Measurements from ENCODE around the gene PRKAR2B.
"Not testable (repeated sequence)": the region's sequence is repeated elsewhere in the genome, so short reads cannot be mapped to it uniquely, and the experiment has no call there.

PRKAR2B gene

DNA sequence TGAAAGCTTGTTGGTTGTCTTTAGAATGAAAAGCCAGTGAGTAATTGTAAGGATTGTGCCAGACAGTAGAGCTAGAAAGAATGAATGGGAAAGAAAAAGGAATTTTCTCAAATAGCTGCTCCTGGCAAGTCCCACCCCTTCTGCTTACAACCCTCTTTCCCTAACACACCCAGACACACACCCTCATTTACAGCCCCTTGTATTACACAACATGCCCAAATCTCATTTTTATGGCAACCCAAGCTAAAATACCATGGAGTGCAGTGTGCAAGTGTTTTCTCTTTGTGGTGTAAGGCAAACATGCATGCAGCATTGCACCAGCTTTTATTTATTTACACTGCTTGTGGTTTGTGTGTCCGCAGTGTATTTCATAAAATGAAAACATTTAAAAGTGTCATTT lies 1.5 kb downstream of the PRKAR2B start:
- no peak overlapping the region for H3K4me3 ChIP-seq (ENCODE audit: low read length)
- no peak for DNase-seq (ENCODE audit: low read depth, low spot score)

DNA sequence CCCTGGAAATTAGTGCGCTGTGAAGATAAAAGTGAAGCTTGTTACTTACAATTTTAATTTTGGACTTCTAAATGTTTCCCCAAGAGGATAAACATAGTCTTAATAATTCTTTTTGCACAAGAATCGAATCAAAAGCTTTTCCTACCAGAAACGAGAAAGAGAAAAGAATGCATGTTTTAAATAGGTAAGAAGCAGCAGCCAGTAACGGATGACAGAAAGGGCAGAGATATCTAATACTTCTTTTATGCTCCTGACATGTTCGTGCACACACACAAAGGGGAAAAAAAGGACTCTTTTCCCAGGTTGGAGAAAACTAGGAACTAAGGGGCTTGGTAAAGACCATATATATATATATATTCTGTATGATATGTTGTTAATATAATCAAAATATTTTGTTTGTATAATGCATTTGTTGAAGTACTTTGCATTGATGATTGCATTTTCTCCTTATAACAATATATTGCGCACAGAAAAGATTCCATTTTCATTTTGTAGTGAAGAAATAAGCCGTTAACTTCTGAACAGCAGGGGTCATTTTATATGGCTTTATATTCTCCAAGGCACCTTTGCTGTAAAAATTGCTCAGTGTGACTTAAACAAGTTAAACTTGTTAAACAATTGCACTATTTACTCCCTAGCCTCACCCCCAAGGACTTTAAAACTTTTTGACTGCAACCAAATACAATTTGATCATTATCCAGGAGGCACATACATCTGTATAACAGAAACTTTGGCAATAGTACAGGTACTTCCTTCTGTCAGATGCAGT lies 2.2 kb downstream of the PRKAR2B start:
- DNase-seq (ENCODE audit: low read depth, low spot score) = no peak
- H3K4me3 ChIP-seq (ENCODE audit: low read length) = no peak overlapping the region

DNA sequence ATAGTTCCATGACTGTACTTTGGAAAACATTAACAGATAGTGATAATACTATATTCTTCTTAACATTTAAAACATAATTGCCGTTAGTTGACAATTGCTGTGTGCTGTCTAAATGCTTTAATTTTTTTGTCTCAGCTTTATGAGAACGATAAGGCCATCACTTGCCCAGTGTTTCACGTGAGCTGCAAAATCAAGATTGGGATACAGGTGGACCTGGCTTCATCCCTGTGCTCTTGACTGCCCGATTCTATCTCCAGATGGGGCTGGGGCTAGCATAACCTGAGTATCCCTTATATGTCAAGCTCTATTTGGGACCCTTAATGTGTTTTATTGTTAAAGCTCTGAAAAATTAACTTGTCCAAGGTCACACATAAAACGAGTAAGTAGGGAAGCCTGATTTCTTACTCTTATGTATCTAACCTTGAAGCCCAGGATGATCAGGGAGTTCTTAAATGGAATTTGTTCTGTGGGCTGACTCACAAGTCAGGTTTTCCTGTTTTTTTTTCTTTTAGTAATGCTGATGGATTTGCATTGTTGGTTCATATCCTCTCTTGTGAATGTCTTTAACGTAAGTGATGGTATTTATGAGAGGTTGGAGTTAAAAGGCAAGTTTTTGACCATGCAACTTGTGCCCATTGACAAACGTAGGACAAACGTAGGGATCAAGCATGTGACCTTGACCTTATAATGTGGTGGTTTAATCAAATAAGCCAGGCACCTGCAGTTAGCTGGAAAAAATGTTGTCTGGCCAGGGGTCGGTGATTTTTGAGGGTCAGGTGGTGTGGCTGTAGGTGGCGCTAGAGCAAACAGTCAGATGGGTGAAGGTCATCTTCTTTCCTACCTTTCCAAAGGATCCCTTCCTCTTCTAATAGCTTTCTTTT lies 3.6 kb downstream of the PRKAR2B start:
- DNase-seq (ENCODE audit: low read depth, low spot score) = no peak
- no peak overlapping the region for H3K4me3 ChIP-seq (ENCODE audit: low read length)

DNA sequence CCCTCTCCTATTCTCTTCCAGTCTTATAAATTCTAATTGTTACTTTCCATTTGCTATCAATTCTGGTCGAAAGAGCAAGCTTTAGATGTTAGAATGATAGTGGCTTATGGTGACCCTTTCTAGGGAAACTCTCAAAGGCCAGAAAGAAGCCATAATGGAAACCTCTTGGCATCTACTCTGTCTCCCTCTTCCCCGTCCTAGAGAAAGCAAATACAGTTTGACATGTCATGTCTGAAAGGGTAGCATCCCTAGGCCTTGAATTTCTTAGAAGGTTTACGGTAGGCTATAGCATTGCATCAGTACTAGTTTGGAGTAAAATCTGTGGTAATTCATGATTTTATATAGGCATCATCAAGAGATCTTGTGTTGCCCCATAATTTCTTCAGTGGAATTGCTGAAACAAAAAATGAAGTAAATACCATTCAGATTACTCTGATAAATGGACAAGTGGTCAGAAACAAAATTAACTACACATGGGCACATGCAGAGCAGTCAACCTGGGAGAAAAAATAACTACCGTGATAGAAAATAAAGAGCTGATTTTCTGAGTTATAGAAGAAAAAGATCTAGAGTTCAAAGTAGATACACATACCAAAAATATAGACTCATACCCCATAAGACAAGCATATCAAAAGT lies 4.4 kb downstream of the PRKAR2B start:
- H3K4me3 ChIP-seq (ENCODE audit: low read length) = no peak overlapping the region
- DNase-seq (ENCODE audit: low read depth, low spot score) = no peak

DNA sequence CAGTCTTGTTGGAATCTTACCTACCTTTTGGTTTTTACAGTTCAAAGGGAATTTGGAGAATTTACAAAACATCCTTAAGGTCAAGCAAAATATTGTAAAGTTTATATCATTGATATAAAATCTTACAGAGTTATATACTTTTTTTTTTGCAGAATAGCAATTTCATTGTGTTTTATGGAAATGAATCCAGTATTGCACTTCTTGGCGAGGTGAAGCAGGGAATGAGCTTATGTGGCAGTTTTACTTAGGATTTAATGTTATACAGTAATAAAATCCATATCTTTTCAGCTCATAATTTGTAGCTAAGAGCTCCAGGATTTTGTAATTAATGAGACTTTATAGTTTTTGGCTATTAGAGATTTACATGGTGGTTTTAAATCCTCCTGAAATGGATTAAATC lies 5.0 kb downstream of the PRKAR2B start:
- no peak for DNase-seq (ENCODE audit: low read depth, low spot score)
- no peak overlapping the region for H3K4me3 ChIP-seq (ENCODE audit: low read length)

DNA sequence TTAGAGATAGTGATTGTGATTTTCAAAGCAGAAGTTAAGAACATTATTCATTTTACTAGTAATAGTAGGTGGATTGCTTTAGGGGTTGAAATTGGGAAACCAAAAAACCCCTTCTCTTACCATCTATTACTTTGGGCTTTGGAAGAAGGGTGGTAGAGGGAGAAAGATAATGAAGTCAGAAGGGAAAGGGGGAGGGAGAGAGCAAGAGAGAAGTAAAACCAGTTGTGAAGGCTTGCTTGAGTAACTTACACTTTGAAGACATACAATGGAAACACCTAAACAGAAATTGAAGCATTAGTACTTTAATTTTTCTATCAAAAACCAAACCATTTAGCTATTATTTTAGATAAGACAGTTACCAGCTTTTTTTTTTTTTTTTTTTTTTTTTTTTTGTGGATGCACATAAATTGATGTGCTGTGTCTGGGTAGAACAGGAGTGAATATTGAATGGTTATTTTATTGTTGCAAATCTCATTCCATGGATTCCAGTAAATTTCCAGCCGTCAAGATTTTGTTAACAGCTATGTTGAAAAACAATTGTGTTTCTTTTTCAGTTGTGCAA lies 5.5 kb downstream of the PRKAR2B start:
- DNase-seq (ENCODE audit: low read depth, low spot score) = no peak
- no peak overlapping the region for H3K4me3 ChIP-seq (ENCODE audit: low read length)

DNA sequence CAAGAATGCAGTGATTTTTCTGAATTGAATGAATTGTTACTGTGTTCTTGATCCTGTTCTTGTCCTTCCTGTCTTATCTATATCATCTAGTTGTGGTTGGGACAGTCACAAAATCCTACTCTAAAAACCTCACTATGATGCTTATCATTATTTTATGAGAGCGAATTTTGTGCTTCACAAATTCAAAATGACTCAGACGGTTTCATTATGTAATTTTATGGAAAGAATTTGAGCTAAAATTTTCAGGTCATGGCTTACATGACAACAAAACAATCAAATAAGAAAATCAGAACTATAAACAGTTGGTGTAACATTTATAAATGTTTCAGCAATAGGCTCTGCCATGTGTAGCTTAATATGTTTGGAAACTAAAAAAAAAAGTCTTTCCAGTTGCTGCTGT lies 6.9 kb downstream of the PRKAR2B start:
- no peak for DNase-seq (ENCODE audit: low read depth, low spot score)
- H3K4me3 ChIP-seq (ENCODE audit: low read length) = no peak overlapping the region

DNA sequence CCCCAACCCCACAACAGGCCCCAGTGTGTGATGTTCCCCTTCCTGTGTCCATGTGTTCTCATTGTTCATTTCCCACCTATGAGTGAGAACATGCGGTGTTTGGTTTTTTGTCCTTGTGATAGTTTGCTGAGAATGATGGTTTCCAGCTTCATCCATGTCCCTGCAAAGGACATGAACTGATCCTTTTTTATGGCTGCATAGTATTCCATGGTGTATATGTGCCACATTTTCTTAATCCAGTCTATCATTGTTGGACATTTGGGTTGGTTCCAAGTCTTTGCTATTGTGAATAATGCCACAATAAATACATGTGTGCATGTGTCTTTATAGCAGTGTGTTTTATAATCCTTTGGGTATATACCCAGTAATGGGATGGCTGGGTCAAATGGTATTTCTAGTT lies 10.5 kb downstream of the PRKAR2B start:
- H3K4me3 ChIP-seq (ENCODE audit: low read length); DNase-seq (ENCODE audit: low read depth, low spot score): not testable (repeated sequence)

DNA sequence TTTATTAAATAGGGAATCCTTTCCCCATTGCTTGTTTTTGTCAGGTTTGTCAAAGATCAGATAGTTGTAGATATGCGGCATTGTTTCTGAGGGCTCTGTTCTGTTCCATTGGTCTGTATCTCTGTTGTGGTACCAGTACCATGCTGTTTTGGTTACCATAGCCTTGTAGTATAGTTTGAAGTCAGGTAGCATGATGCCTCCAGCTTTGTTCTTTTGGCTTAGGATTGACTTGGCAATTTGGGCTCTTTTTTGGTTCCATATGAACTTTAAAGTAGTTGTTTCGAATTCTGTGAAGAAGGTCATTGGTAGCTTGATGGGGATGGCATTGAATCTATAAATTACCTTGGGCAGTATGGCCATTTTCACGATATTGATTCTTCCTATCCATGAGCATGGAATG lies 11.6 kb downstream of the PRKAR2B start:
- not testable (repeated sequence) for DNase-seq (ENCODE audit: low read depth, low spot score); H3K4me3 ChIP-seq (ENCODE audit: low read length)

DNA sequence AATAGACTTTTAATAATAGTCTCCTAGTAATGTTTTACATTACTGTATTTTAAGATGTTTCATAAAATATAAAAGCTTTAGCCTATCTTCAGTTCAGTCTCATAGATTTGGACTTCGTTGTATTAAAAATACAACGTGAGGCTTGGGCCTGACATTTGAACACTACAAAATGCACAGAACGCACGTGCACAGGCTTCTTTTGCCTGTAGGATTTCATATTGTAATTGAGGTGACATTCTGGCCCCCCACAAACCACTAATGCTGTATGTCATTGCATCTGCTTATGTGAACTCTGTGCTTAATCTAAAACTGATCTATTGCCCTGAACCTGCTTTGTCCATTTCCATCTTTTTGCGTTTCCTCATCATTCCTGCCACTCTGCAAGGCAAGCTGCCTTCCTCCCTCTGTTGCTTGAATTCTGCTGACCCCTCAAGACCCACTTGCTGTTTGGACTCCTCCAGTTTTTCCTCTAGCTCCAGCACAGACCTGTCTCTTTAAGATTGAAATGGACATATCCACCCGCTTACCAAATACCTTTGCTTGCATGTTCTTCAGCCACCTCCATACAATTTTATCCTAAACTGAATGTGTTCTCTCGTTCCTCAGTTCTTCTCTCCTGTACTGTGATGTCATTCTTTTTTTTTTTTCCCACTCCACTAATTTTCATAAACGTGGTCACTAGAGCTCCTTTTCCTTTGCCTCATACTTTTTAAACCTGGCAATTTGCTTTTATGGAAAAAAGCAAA lies 12.4 kb downstream of the PRKAR2B start:
- no peak for DNase-seq (ENCODE audit: low read depth, low spot score)
- no peak overlapping the region for H3K4me3 ChIP-seq (ENCODE audit: low read length)

DNA sequence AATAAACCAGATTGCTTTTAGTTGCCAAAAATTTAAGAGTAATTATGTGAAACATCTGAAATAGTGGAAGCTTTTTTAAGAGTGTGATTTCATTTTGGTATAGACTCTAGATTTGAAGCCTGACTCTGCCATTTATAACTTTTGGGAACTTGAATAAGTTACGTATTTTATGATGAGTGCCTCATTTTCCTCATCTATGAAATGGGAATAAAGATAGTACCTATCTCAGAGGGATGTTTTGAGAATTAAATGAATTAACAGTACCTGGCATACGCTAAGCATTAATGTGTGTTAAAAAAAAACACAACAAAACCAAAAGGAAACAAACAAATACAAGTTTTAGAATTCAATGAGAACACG lies 12.9 kb downstream of the PRKAR2B start:
- H3K4me3 ChIP-seq (ENCODE audit: low read length) = no peak overlapping the region
- no peak for DNase-seq (ENCODE audit: low read depth, low spot score)

DNA sequence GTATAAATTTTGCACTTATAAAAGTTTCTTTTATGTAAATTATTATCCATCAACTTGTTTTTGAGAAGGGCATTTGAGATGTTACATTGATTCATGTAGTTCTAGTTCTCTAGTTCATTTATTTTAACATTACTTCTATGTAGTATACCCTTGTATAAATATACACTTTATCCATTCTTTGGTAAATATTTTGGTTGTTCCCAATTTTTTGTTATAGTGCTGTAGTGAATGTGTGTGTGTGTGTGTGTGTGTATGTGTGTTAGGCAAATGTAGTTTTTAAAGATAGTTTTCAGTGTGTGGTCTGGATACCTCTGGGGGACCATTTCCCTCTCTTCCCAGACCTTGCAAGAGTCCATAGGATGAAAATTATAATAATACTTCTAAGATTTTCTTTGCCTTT lies 15.0 kb downstream of the PRKAR2B start:
- H3K4me3 ChIP-seq (ENCODE audit: low read length) = no peak overlapping the region
- DNase-seq (ENCODE audit: low read depth, low spot score) = no peak

DNA sequence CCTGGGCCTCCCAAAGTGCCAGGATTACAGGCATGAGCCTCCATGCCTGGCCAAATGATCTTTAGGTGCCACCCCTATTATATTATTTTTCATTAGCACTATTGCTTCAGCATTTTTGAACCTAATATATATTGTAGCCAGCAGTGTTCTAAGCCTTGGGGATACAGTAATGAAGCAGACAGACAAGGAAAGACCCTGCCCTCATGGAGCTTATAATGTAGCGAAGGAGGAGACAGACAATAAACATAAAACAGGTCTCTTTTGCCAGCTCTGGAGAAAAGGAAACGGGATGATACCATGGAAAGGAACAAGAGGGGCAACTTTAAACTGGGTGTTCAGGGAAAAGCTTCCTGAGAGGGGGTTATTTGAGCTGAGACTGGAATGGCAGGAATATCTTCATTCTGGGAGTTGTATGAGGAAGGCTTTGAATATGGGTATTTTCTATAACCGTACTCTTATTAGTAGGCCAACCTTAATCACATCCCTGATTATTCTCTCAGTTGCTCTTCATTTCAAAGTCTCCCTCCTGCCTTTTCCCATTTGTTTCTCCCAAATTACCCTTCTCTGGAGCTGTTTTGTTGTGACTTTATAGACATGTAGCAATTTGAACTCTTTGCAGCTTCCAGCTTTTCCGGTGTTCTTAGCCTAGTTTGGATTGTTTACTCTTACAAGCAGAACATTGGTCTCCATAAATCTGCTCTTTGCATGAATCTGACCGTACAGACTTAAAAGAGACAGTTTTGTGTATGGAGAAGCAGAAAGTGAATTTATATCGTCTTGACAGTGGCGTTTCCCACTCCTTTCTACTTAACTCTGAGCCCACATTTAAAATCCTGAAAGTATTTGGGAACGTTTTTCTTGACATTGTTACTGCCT lies 19.0 kb downstream of the PRKAR2B start:
- no peak for DNase-seq (ENCODE audit: low read depth, low spot score)
- no peak overlapping the region for H3K4me3 ChIP-seq (ENCODE audit: low read length)

DNA sequence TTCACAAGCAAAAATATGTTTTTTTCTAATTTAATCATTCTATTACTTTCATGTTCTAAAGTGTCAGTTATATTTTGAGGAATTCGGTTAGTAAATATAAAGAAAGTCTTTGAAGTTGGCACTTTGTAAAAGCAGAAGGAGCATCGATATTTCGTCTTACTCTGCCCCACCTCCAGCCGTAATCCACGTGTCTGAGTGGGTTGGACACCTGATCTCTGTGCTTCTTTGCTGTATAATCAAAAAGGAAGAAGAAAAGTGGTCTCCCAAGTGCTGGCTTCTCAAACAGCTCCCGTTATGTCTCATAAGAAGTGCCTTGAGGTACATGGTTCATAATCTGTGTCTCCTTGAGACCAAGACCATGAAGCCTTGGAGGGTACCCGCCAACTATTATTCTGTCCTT lies 19.8 kb downstream of the PRKAR2B start:
- no peak for DNase-seq (ENCODE audit: low read depth, low spot score)
- H3K4me3 ChIP-seq (ENCODE audit: low read length) = no peak overlapping the region

DNA sequence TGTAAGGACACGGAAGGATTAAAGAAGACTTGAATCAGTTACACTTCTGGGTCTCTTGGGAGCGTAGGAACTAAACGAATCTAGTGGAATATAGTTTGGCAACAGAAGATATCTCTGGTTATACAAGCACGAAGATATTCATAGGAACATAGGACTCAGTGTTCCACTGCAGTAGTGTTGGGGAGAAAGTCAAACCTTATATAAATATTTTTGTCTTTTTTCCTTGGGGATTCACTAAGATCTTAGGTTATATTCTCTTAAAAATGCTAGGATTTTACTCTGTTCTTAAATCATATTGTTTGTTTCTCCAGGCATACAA lies 21.4 kb downstream of the PRKAR2B start:
- H3K4me3 ChIP-seq (ENCODE audit: low read length) = no peak overlapping the region
- DNase-seq (ENCODE audit: low read depth, low spot score) = no peak

DNA sequence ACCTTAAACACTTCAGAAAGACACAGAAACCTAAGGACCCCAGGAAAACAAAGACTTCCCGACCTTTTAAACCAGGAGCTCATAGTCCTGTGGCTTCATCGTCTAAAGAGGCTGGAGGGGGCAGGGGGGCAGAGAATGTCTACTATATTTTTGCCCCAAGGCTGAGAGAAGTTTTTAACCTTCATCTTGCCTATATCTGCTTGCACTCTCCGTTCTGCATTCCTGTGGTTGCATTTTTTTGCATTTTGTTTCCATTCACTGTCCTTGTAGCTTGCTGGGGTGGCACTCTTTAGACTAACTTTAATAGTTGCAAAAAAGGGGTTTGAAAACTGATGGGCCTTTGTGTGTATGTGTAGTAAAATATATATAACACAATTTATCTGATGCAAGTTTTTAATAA lies 23.7 kb downstream of the PRKAR2B start:
- H3K4me3 ChIP-seq (ENCODE audit: low read length) = no peak overlapping the region
- no peak for DNase-seq (ENCODE audit: low read depth, low spot score)

DNA sequence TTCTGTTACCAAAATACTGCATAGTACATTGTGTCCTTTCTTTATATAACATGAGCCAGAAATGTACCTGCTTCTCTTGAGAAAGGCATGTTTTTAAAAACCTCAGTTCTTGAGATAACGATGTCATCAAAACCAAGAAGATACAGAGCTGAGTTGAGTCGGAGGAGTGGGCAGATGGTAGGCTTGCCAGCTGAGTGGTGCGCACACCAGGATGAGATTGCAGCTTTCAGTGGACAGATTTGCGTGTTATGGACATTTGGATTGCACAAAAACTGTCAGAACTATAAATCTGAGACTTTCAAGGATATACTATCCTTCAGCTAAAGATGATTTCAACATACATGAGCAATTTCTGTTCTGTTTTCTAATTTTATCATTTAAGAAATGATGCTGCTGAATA lies 25.0 kb downstream of the PRKAR2B start:
- no peak for DNase-seq (ENCODE audit: low read depth, low spot score)
- no peak overlapping the region for H3K4me3 ChIP-seq (ENCODE audit: low read length)

DNA sequence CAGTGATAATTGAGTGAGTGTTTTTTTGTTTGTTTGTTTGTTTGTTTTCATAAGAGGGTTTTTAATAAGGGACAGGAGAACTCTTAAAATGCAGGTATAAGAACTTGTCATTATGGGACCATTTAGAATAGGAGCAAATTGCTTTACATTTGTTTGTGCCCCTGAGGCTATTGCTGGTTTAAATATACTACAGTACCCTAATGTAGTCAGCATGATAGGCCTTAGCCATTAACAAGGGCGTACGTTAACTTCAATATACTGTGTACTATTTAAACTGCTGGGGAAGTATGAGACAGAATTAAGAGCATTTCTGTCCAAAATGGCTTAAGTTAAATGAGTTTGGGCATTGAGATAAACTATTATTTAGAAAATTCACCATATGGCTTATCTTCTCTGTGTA lies 26.2 kb downstream of the PRKAR2B start:
- no peak for DNase-seq (ENCODE audit: low read depth, low spot score)
- no peak overlapping the region for H3K4me3 ChIP-seq (ENCODE audit: low read length)

DNA sequence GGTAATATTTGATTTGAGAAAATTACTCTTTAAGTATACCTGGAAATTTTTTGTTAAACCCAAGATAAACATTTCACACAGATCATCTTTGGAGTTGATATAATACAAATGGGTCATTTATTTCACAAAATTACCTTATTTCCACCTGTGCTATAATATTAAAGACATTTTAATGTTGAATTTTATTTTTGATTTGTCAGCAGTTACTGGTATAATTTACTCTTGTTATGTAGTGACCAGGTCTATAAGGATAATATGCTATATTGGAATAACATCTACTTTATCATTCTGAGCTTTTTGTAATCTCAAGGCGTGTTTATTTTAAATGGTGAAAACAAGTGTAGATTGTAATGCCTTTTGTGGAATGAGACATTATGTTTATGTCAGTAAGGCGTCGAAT lies 26.6 kb downstream of the PRKAR2B start:
- no peak overlapping the region for H3K4me3 ChIP-seq (ENCODE audit: low read length)
- no peak for DNase-seq (ENCODE audit: low read depth, low spot score)

Data from Jurkat, Clone E6-1 (cell line).